ENCODE data around the gene RNF128. TPM values are rescaled to one million over a fixed set of nuclear protein-coding genes. Genes with fewer than 3 reads are reported as not detected.

RNF128 gene
- total and polyA plus RNA-seq, 10 of the 15 experiments (the other 5 are each of a cell fraction or from before 2014, with no cell fraction given), result 0.10 TPM; not detected in 9

DNA sequence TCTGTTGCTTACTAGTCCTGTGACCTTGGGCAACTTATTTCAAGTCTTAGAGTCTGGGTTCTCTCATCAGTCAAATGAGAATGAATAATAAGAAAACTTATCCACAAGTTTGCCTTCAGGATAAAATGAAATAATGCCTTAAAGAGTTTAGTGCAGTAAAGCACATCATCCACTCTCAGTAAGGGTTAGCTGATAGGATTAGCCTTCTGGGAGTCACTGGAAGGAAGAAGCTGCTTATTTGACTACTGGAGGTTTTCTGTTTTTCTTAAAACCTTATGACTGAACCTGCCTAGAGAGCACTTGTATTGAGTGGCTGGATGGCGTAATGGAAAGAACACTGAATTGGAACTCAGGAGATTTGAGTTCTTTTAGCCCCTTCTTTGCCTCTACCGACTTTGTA lies 1.8 kb downstream of the RNF128 start (continued):
- TF ChIP-seq, protein P1, sequence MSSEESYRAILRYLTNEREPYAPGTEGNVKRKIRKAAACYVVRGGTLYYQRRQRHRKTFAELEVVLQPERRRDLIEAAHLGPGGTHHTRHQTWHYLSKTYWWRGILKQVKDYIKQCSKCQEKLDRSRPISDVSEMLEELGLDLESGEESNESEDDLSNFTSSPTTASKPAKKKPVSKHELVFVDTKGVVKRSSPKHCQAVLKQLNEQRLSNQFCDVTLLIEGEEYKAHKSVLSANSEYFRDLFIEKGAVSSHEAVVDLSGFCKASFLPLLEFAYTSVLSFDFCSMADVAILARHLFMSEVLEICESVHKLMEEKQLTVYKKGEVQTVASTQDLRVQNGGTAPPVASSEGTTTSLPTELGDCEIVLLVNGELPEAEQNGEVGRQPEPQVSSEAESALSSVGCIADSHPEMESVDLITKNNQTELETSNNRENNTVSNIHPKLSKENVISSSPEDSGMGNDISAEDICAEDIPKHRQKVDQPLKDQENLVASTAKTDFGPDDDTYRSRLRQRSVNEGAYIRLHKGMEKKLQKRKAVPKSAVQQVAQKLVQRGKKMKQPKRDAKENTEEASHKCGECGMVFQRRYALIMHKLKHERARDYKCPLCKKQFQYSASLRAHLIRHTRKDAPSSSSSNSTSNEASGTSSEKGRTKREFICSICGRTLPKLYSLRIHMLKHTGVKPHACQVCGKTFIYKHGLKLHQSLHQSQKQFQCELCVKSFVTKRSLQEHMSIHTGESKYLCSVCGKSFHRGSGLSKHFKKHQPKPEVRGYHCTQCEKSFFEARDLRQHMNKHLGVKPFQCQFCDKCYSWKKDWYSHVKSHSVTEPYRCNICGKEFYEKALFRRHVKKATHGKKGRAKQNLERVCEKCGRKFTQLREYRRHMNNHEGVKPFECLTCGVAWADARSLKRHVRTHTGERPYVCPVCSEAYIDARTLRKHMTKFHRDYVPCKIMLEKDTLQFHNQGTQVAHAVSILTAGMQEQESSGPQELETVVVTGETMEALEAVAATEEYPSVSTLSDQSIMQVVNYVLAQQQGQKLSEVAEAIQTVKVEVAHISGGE (CRISPR knock-in tag; IDR thresholded peaks at IDR 0.05), result no peak
- no peak for TF ChIP-seq CHD2 (IDR thresholded peaks at IDR 0.05; ENCODE audit: borderline replicate concordance, low read depth, low read length)
- no peak for TF ChIP-seq PML (IDR thresholded peaks at IDR 0.05; ENCODE audit: low read length)
- TF ChIP-seq, protein P2, sequence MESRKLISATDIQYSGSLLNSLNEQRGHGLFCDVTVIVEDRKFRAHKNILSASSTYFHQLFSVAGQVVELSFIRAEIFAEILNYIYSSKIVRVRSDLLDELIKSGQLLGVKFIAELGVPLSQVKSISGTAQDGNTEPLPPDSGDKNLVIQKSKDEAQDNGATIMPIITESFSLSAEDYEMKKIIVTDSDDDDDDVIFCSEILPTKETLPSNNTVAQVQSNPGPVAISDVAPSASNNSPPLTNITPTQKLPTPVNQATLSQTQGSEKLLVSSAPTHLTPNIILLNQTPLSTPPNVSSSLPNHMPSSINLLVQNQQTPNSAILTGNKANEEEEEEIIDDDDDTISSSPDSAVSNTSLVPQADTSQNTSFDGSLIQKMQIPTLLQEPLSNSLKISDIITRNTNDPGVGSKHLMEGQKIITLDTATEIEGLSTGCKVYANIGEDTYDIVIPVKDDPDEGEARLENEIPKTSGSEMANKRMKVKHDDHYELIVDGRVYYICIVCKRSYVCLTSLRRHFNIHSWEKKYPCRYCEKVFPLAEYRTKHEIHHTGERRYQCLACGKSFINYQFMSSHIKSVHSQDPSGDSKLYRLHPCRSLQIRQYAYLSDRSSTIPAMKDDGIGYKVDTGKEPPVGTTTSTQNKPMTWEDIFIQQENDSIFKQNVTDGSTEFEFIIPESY (IDR thresholded peaks at IDR 0.05), result no peak
- no peak for TF ChIP-seq ASH2L (IDR thresholded peaks at IDR 0.05; ENCODE audit: borderline replicate concordance, low read depth)
- TF ChIP-seq IKZF1 (conservative IDR thresholded peaks at IDR 0.05), result no peak

DNA sequence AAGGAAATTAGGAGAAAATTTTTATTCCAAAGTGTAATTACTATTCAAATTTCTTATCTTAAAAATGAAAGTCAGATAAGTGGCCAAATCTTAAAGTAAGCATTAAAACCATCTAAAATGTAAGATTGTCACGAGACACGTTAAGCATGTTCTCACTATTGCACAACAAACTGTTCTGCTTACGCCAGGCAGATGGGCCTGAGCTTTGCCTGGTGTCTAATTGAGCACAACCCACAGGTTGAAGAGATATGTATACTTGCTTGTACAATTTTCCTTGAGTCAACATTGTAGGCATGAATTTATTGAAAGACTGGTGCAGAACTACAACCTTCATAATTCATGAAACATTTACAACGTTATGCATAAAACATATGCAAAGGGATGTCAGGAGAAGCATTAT lies 3.9 kb downstream of the RNF128 start:
- RAD21 ChIA-PET (ENCODE audit: unreplicated experiment), result no interaction called here
- SMC1A ChIA-PET (ENCODE audit: uncharacterized antibody, unreplicated experiment), result no interaction called here
- no peak for ATAC-seq
- intact Hi-C loops (cut with micrococcal nuclease; ENCODE audit: unreplicated experiment) (no loop called here), in situ Hi-C loops (cut with MboI) (no loop called here)
- CTCF ChIA-PET, result no interaction called here
- H4K20me1 ChIP-seq (ENCODE audit: control insufficient read depth, insufficient read depth), result no peaks in the 10 kb centered on the region
- no peak overlapping the region for H3K4me3 ChIP-seq
- no peaks in the 10 kb centered on the region for H3K36me3 ChIP-seq (ENCODE audit: control insufficient read depth in 2 of 2, insufficient read depth in 2 of 2, low read length in 1 of 2)
- H3K27me3 ChIP-seq (replicated peaks in 1 of 2; ENCODE audit: control insufficient read depth in 2 of 2, insufficient read depth in 2 of 2, low read length in 1 of 2), result 0 out of 4 replicates have a peak, but pooled peaks cover 0 to 2% of the 10 kb centered on the region in 2 experiments
- TF ChIP-seq NFYA (IDR thresholded peaks at IDR 0.05; ENCODE audit: borderline replicate concordance, low read depth, low read length), result no peak
- TF ChIP-seq ZNF217 (IDR thresholded peaks at IDR 0.05), result no peak
- no peak for TF ChIP-seq EP300 (IDR thresholded peaks at IDR 0.05; ENCODE audit: borderline replicate concordance in 1 of 2, control insufficient read depth in 1 of 2, low read depth in 2 of 2, low read length in 2 of 2)
- no peak for TF ChIP-seq YBX1 (IDR thresholded peaks at IDR 0.05)
- DNase-seq (ENCODE audit: low read depth, low spot score), result no peak
- H3K27ac ChIP-seq (ENCODE audit: control insufficient read depth, insufficient read depth), result no peak overlapping the region
- no peak overlapping the region for H3K9ac ChIP-seq (ENCODE audit: control insufficient read depth, insufficient read depth, low read length)
- POLR2A ChIA-PET, result no interaction called here
- no peaks in the 10 kb centered on the region for H3K79me2 ChIP-seq (ENCODE audit: control insufficient read depth, insufficient read depth, low read length)
- no peaks in the 10 kb centered on the region for H3K9me3 ChIP-seq (replicated peaks; ENCODE audit: control insufficient read depth, insufficient read depth, low read length)
- no peak for FAIRE-seq
- 2% methylated on average over 4 of the region's 4 CpGs for WGBS (ENCODE audit: insufficient coverage, insufficient replicate concordance, low lambda C conversion rate, missing lambda C conversion rate)
- BruUV-seq (replicated peaks), result no TSS peak
- no peak overlapping the region for H2AFZ ChIP-seq (ENCODE audit: control insufficient read depth, low read depth, low read length)
- H3K4me2 ChIP-seq (ENCODE audit: control insufficient read depth, insufficient read depth), result no peak overlapping the region
- H3K4me1 ChIP-seq (ENCODE audit: control insufficient read depth, insufficient read depth, low read length), result no peaks in the 10 kb centered on the region

Measured in GM12878 (cell line).